Thyroid gland (tissue), 4 donors: ENCODE data around the gene GSX1.

ENCODE experiments used
- CTCF ChIP-seq, 6 experiments: fragments of 200-600 bp in 3 of 6; fragments of 450-650 bp in 3 of 6; sonication (generic) in 3 of 6; IDR thresholded peaks; one replicate each; pipeline ENCODE4 v1.5.1; 2016 to 2019; ENCODE audit warnings: antibody characterized with exemption in 6 of 6, mild to moderate bottlenecking in 2 of 6, inconsistent platforms in 1 of 6, moderate library complexity in 1 of 6
- POLR2A ChIP-seq, 2 donors: fragments of 450-650 bp; IDR thresholded peaks; one replicate each; pipeline ENCODE4 v1.6.1; 2017; ENCODE audit warnings: antibody characterized with exemption in 2 of 2, mild to moderate bottlenecking in 2 of 2, moderate library complexity in 1 of 2

- TF ChIP-seq CTCF (IDR thresholded peaks at IDR 0.05) (no peak), POLR2A (IDR thresholded peaks at IDR 0.05) (no peak)
These were observed 30.6 kb downstream of the GSX1 start for GRCh38 chr13:27822873-27823311.
